Thymus (tissue), 14 donors: Measurements from ENCODE around the gene ZCCHC8. TPM values are rescaled to one million over a fixed set of nuclear protein-coding genes. Genes with fewer than 3 reads are reported as not detected.

Experiments used
- DNase-seq, 9 donors: peaks; one replicate each; pipeline ENCODE4 v3.0.0-alpha.2; 2013; ENCODE audit warnings: low spot score in 9 of 9, low read depth in 6 of 9, missing footprints in 1 of 9
- H3K27ac ChIP-seq, 2 donors: one replicate each; pipeline ENCODE4 v1.5.1; 2013; ENCODE audit warnings: control low read depth in 1 of 2, low read depth in 1 of 2, low read length in 1 of 2, mild to moderate bottlenecking in 1 of 2, moderate library complexity in 1 of 2
- H3K27me3 ChIP-seq, 2 donors: one replicate each; pipeline ENCODE4 v1.5.1; 2013; ENCODE audit warnings: low read length in 1 of 2; ENCODE audit not compliant: control insufficient read depth in 2 of 2, insufficient read depth in 1 of 2
- H3K36me3 ChIP-seq, 2 donors: one replicate each; pipeline ENCODE4 v1.5.1; 2013; ENCODE audit warnings: low read length in 1 of 2, mild to moderate bottlenecking in 1 of 2, moderate library complexity in 1 of 2; ENCODE audit not compliant: control insufficient read depth in 2 of 2, insufficient read depth in 2 of 2
- H3K4me1 ChIP-seq, 2 donors: one replicate each; pipeline ENCODE4 v1.5.1; 2013; ENCODE audit warnings: low read length in 2 of 2; ENCODE audit not compliant: control insufficient read depth in 2 of 2, insufficient read depth in 2 of 2
- H3K4me3 ChIP-seq, 2 donors: one replicate each; pipeline ENCODE4 v1.5.1; 2013; ENCODE audit warnings: low read length in 2 of 2, control low read depth in 1 of 2, mild to moderate bottlenecking in 1 of 2
- H3K9me3 ChIP-seq, 2 donors: one replicate each; pipeline ENCODE4 v1.5.1; 2013; ENCODE audit warnings: low read length in 1 of 2, mild to moderate bottlenecking in 1 of 2; ENCODE audit not compliant: control insufficient read depth in 2 of 2, insufficient read depth in 1 of 2
- WGBS: extraction: QIAGEN DNeasy Blood & Tissue Kit; methylation state at CpG from one replicate; pipeline ENCODE4 v1.1.7; 2013; 5-methylcytosine and 5-hydroxymethylcytosine counted together
- long read RNA-seq, 10 donors: transcript quantifications; one replicate each; lab custom pipeline, GENCODE V29; 2026
- polyA plus RNA-seq: library from polyadenylated mRNA; stranded (reverse); fragments of 200-250 nt; gene quantifications from one replicate; pipeline ENCODE4 v1.2.3, GENCODE V29; 2013
- total RNA-seq: library from RNA; stranded (reverse); fragments of 120-200 nt; gene quantifications from one replicate; pipeline ENCODE4 v1.2.4, GENCODE V29; 2013
- donor health status: healthy.

The ZCCHC8 gene
- total RNA-seq, result 24.6 TPM
- polyA plus RNA-seq, result 46.7 TPM
- long read RNA-seq, donor 1, result 0 reads
- long read RNA-seq, donor 2, result 0 reads
- long read RNA-seq, donor 3, partial matches to known transcripts, result 0 of 3 reads
- long read RNA-seq, donor 3, other reads (novel, unspliced or antisense), result 0 of 3 reads
- long read RNA-seq, donor 4, result 0 reads
- long read RNA-seq, donor 5, partial matches to known transcripts, result 0 of 3 reads
- long read RNA-seq, donor 5, other reads (novel, unspliced or antisense), result 0 of 3 reads
- long read RNA-seq, donor 6, result 0 reads
- long read RNA-seq, donor 7, partial matches to known transcripts, result 0 of 8 reads
- long read RNA-seq, donor 7, other reads (novel, unspliced or antisense), result 8 of 8 reads
- long read RNA-seq, donor 8, result 0 reads
- long read RNA-seq, donor 9, partial matches to known transcripts, result 0 of 1 reads
- long read RNA-seq, donor 9, other reads (novel, unspliced or antisense), result 0 of 1 reads
- long read RNA-seq, donor 10, result 0 reads

DNA sequence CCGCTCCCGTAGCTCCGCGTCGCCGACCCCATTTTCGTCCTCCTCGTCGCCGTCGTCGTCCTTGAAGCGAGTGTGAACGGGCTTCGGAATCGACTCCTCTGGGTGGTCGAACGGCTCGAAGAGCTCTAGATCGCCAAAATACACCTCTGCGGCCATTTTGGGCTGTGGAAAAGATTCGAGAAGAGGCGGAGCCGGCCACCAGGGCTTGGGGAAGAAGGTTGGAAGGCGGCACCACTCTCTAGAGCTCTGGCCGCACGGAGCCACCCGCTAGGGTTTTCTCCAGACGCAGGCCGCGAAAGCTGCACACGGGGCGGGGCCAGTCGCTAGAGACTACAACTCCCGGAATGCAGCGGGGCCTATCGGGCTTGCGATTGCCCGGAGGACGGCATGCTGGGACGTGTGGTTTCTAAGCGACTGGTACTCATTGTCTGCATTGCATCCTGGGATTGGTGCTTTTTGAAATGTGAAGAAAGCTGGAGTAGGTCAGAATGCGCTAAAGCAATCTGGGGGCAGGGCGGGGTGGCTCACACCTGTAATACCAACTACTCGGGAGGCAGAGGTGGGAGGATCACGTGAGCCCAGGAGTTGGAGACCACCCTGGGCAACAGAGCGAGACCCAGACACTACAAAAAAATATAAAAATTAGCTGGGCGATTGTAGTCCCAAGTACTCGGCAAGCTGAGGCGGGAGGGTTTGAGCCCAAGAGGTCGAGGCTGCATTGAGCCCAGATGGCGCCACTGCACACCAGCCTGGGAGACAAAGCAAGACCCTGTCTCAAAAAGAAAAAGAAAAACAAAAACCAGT is at the start of gene ZCCHC8:
Gene ZCCHC8, minus strand, starts transcription at position 248 of the 804 bp plus-strand sequence. Its CDS starts 92 bp downstream, at position 156.
- Histone ChIP-seq H3K36me3 (peaks cover 14 to 56% of the 10 kb centered on the region in 2 donors), H3K27ac (peak within 1 kb of the TSS; percentile 93 to 97), H3K4me3 (peak within 1 kb of the TSS; percentile 78 to 84), H3K27me3 (no peaks in the 10 kb centered on the region), H3K4me1 (peaks cover 3 to 14% of the 10 kb centered on the region in 2 donors), H3K9me3 (no peaks in the 10 kb centered on the region)
- DNase-seq, result peak; percentile 90 to 99 (median 96)
- 1% methylated on average over 52 of the region's 52 CpGs for WGBS

DNA sequence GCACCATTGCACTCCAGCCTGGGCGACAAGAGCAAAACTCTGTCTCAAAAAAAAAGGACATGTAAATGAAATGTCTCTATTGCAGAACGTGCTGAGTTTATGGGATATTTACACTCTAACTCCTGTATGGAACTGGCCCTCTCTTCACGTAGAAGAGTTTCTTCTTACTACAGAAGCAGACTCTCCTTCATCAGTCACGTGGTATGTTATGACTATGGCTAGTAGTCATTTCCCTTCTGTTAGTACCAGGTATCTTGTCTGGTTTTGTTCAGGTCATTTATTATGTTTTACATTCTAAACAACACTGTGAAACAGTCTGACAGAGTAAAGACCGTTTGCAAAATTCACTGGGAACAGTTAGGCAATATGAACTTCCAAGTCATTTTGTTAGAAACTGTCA is 46.6 kb upstream of the ZCCHC8 start:
- 97% methylated on average over 5 of the region's 5 CpGs for WGBS
- DNase-seq, result no peak
- Histone ChIP-seq H3K9me3 (no peaks in the 10 kb centered on the region), H3K4me1 (no peaks in the 10 kb centered on the region), H3K36me3 (peaks cover 26 to 70% of the 10 kb centered on the region in 2 donors), H3K27me3 (no peaks in the 10 kb centered on the region), H3K27ac (no peak overlapping the region), H3K4me3 (no peak overlapping the region)

DNA sequence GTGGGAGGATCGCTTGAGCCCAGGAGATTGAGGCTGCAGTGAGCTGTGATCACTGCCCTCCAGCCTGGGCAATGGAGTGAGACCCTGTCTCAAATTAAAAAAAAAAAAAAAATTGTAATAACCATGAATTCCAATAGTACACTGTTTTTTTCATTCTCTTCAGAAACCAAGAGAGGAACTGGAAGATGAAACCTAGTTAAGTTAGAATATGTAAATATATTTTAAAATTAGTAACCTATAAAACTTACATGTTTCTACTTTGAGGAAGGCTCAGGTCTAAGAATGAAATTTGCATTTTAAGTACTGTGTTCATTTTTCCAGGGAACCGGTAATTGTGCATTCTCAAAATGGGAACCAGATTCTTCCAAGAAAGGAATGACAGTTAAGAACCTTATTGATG is 45.1 kb upstream of the ZCCHC8 start:
- H3K9me3 ChIP-seq, result no peaks in the 10 kb centered on the region
- H3K27ac ChIP-seq, result no peak overlapping the region
- DNase-seq, result no peak
- peaks cover 24 to 62% of the 10 kb centered on the region in 2 donors for H3K36me3 ChIP-seq
- no peak overlapping the region for H3K4me3 ChIP-seq
- over 99% methylated on average over 2 of the region's 2 CpGs for WGBS
- H3K27me3 ChIP-seq, result no peaks in the 10 kb centered on the region
- no peaks in the 10 kb centered on the region for H3K4me1 ChIP-seq

DNA sequence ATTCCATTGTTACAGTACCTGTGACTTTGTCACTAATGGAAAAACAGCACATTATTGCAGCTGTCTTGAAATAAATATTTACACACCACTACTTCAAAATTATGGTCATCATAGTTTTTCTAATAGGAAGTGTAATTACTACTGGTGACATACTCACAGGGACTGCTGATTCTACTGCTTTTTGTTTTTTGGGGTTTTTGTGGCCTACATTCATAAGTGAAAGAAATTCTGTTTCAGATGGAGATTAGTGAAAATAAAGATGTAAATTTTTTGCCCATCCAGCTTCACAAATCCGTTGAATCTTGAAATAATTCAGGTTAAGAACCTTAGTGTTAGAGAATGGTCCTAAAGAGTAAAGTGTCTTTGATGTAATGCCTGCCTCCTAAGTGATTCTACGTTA is 43.8 kb upstream of the ZCCHC8 start:
- DNase-seq, result no peak
- 95% methylated on average over 2 of the region's 2 CpGs for WGBS
- Histone ChIP-seq H3K9me3 (no peaks in the 10 kb centered on the region), H3K4me1 (no peaks in the 10 kb centered on the region), H3K36me3 (peaks cover 24 to 64% of the 10 kb centered on the region in 2 donors), H3K27me3 (no peaks in the 10 kb centered on the region), H3K4me3 (no peak overlapping the region), H3K27ac (no peak overlapping the region)

DNA sequence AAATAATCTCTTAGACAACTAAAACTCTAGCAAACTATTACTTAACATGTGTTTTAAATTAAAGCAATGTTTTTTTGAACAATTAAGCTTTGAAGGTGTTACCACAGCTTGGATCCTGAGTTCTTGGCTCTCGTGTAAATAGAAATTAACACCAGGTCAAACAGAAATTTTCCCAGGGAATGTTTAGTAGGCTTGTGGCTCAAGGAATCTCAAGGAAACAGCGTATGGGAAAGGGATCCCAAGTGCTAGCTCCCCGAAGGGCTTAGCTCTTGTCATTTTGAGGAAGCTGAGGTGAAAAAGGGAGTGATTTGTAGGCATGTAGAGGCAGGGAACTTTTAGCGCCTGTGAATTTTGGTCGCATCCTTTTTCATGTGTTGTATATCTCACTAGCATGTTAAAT is 37.8 kb upstream of the ZCCHC8 start:
- 99% methylated on average over 5 of the region's 5 CpGs for WGBS
- Histone ChIP-seq H3K4me3 (no peak overlapping the region), H3K4me1 (no peaks in the 10 kb centered on the region), H3K27ac (no peak overlapping the region), H3K9me3 (no peaks in the 10 kb centered on the region), H3K36me3 (peaks cover 37 to 73% of the 10 kb centered on the region in 2 donors), H3K27me3 (no peaks in the 10 kb centered on the region)
- DNase-seq, result no peak

DNA sequence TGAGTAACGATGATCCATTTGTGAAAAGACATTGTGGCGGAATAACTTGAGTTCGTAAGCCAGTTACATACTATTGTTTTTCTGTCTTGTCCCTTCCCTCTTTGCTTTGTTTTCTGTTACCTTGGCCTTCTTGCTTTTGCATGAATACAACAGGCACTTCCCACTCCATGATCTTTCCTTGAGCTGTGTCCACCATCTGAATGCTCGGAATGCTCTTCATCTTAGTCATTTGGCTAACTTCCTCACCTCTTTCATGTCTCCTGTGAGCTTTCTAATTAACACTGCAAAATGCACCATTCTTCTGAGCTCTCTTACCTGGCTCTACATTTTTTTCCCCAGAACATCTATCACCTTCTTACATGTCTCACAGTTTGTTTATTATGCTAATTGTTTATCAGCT is 36.3 kb upstream of the ZCCHC8 start:
- DNase-seq, result no peak
- H3K4me1 ChIP-seq, result no peaks in the 10 kb centered on the region
- WGBS, result 97% methylated on average over 4 of the region's 4 CpGs
- H3K4me3 ChIP-seq, result no peak overlapping the region
- H3K27me3 ChIP-seq, result no peaks in the 10 kb centered on the region
- no peaks in the 10 kb centered on the region for H3K9me3 ChIP-seq
- no peak overlapping the region for H3K27ac ChIP-seq
- H3K36me3 ChIP-seq, result peaks cover 26 to 75% of the 10 kb centered on the region in 2 donors

GRCh38 chr12:122533856-122534255 is 33.1 kb upstream of the ZCCHC8 start:
- no peak overlapping the region for H3K4me3 ChIP-seq
- DNase-seq, result no peak
- no peaks in the 10 kb centered on the region for H3K9me3 ChIP-seq
- H3K36me3 ChIP-seq, result peaks cover 22 to 75% of the 10 kb centered on the region in 2 donors
- H3K4me1 ChIP-seq, result no peaks in the 10 kb centered on the region
- WGBS, result 100% methylated on average over 2 of the region's 2 CpGs
- no peaks in the 10 kb centered on the region for H3K27me3 ChIP-seq
- no peak overlapping the region for H3K27ac ChIP-seq

- 97% methylated on average over 6 of the region's 6 CpGs for WGBS
- H3K27ac ChIP-seq, result no peak overlapping the region
Observed at GRCh38 chr12:122528992-122529391, 28.3 kb upstream of the ZCCHC8 start.

DNA sequence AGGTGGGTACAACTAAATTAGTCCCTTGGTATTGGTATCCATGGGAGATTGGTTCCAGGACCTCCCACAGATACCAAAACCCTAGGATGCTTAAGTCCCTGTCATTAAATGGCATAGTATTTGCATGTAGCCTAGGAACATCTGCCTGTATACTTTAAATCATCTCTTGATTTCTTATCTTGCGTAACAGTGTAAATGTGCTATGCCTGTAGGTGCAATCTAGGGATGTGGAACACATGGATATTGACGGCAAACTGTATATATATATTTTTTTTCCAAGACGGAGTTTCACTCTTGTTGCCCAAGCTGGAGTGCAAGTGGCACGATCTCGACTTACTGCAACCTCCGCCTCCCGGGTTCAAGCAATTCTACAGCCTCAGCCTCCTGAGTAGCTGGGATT is 27.9 kb upstream of the ZCCHC8 start:
- no peak for DNase-seq
- Histone ChIP-seq H3K27ac (peak overlapping the region in 1 of 2 donors; percentile 9), H3K36me3 (peaks cover 0 to 49% of the 10 kb centered on the region in 2 donors), H3K4me3 (no peak overlapping the region), H3K4me1 (peaks cover 3 to 9% of the 10 kb centered on the region in 2 donors), H3K9me3 (no peaks in the 10 kb centered on the region), H3K27me3 (no peaks in the 10 kb centered on the region)
- 98% methylated on average over 7 of the region's 7 CpGs for WGBS

More at GRCh38 chr12:122528992-122529391, 28.3 kb upstream of the ZCCHC8 start:
- Histone ChIP-seq H3K27me3 (no peaks in the 10 kb centered on the region), H3K4me1 (peaks cover 3 to 9% of the 10 kb centered on the region in 2 donors), H3K36me3 (peaks cover 4 to 50% of the 10 kb centered on the region in 2 donors), H3K4me3 (no peak overlapping the region), H3K9me3 (no peaks in the 10 kb centered on the region)
- no peak for DNase-seq
